IMR-90 (cell line): Measurements from ENCODE around the gene FANK1. TPM values are rescaled to one million over a fixed set of nuclear protein-coding genes. Genes with fewer than 3 reads are reported as not detected.

ENCODE experiments used
- ATAC-seq: fragments of 200-7000 bp; cut with Tn5 transposase; 2 replicates; pipeline ENCODE4 v1.9.1; 2020; ENCODE audit warnings: low read depth, mild to moderate bottlenecking, moderate library complexity
- BruUV-seq: library from RNA; stranded (reverse); fragments of 400-500 nt; replicated peaks from 2 replicates; lab custom pipeline; 2021; lab: Mats Ljungman, UMichigan
- CTCF ChIA-PET: fragments of 300-600 bp; formaldehyde crosslinking; extraction: SDS; loops from one replicate; lab custom pipeline; 2021; ENCODE audit warnings: antibody characterized with exemption; lab: Yijun Ruan, JAX
- POLR2A ChIA-PET: fragments of 300-600 bp; sonication (Branson Sonifier 250); formaldehyde crosslinking; loops from one replicate; lab custom pipeline; 2022; ENCODE audit warnings: antibody characterized with exemption; ENCODE audit not compliant: unreplicated experiment; lab: Charles Lee
- DNase-seq: peaks from one replicate; pipeline ENCODE4 v3.0.0; 2013
- H2AFZ ChIP-seq: replicated peaks from 2 replicates; pipeline ENCODE3; 2013; ENCODE audit warnings: low read length, mild to moderate bottlenecking; ENCODE audit not compliant: poor library complexity
- H2AK5ac ChIP-seq: 2 replicates; pipeline ENCODE4 v1.6.1; 2013; ENCODE audit warnings: low read depth, low read length, inconsistent platforms
- H2AK9ac ChIP-seq: replicated peaks from 2 replicates; pipeline ENCODE3; 2013; ENCODE audit warnings: mild to moderate bottlenecking, low read depth, low read length, moderate library complexity; ENCODE audit not compliant: poor library complexity
- H2BK120ac ChIP-seq: 2 replicates; pipeline ENCODE4 v1.6.1; 2013; ENCODE audit warnings: low read depth, low read length, inconsistent platforms
- H2BK15ac ChIP-seq: 3 replicates; pipeline ENCODE4 v1.6.1; 2013; ENCODE audit warnings: low read depth, low read length, inconsistent platforms
- H2BK20ac ChIP-seq: 2 replicates; pipeline ENCODE4 v1.6.1; 2013; ENCODE audit warnings: low read depth, mild to moderate bottlenecking, inconsistent platforms, low read length, moderate library complexity
- H2BK5ac ChIP-seq: 2 replicates; pipeline ENCODE4 v1.6.1; 2013; ENCODE audit warnings: mild to moderate bottlenecking, low read depth, low read length, inconsistent platforms; ENCODE audit not compliant: poor library complexity, severe bottlenecking
- H3K14ac ChIP-seq: replicated peaks from 2 replicates; pipeline ENCODE4 v1.6.1; 2013; ENCODE audit warnings: low read depth, low read length, inconsistent platforms
- H3K18ac ChIP-seq: 2 replicates; pipeline ENCODE4 v1.6.1; 2013; ENCODE audit warnings: low read depth, low read length, control low read depth
- H3K23ac ChIP-seq: 2 replicates; pipeline ENCODE4 v1.6.1; 2013; ENCODE audit warnings: low read depth, low read length, inconsistent platforms
- H3K27ac ChIP-seq: 2 replicates; pipeline ENCODE4 v1.5.1; 2013; ENCODE audit warnings: mild to moderate bottlenecking, control low read depth, low read length; ENCODE audit not compliant: insufficient read depth
- H3K27me3 ChIP-seq: 2 replicates; pipeline ENCODE4 v1.6.1; 2013; ENCODE audit warnings: low read length; ENCODE audit not compliant: control insufficient read depth, insufficient read depth
- H3K36me3 ChIP-seq: 2 replicates; pipeline ENCODE4 v1.6.1; 2013; ENCODE audit warnings: low read length, mixed read lengths; ENCODE audit not compliant: control insufficient read depth, insufficient read depth
- H3K4ac ChIP-seq: 2 replicates; pipeline ENCODE4 v1.6.1; 2013; ENCODE audit warnings: low read depth, low read length, inconsistent platforms
- H3K4me1 ChIP-seq: 2 replicates; pipeline ENCODE4 v1.6.1; 2013; ENCODE audit warnings: low read length, mixed read lengths; ENCODE audit not compliant: control insufficient read depth, insufficient read depth
- H3K4me2 ChIP-seq: 2 replicates; pipeline ENCODE4 v1.6.1; 2013; ENCODE audit warnings: low read depth, mild to moderate bottlenecking, control low read depth, low read length, moderate library complexity
- H3K4me3 ChIP-seq: 2 replicates; pipeline ENCODE4 v1.5.1; 2013; ENCODE audit warnings: low read depth, mild to moderate bottlenecking, control low read depth, low read length, moderate library complexity; ENCODE audit not compliant: insufficient read depth
- H3K56ac ChIP-seq: 2 replicates; pipeline ENCODE4 v1.6.1; 2013; ENCODE audit warnings: low read length, inconsistent platforms; ENCODE audit not compliant: insufficient read depth; ENCODE audit errors: extremely low read depth
- H3K79me1 ChIP-seq, 2 experiments: 2 replicates each; pipeline ENCODE4 v1.6.1; 2013; ENCODE audit warnings: low read length in 2 of 2, inconsistent platforms in 1 of 2, low read depth in 1 of 2
- H3K9ac ChIP-seq: 2 replicates; pipeline ENCODE4 v1.6.1; 2013; ENCODE audit warnings: low read depth, low read length, control low read depth
- H3K9me1 ChIP-seq: 2 replicates; pipeline ENCODE4 v1.6.1; 2013; ENCODE audit warnings: low read length, inconsistent platforms; ENCODE audit not compliant: insufficient read depth
- H3K9me3 ChIP-seq: 2 replicates; pipeline ENCODE4 v1.6.1; 2013; ENCODE audit warnings: low read length; ENCODE audit not compliant: control insufficient read depth, insufficient read depth
- H4K20me1 ChIP-seq: 2 replicates; pipeline ENCODE4 v1.6.1; 2013; ENCODE audit warnings: low read length, inconsistent platforms; ENCODE audit not compliant: insufficient read depth
- H4K5ac ChIP-seq: 2 replicates; pipeline ENCODE4 v1.6.1; 2013; ENCODE audit warnings: mild to moderate bottlenecking, low read depth, low read length, control low read depth
- H4K8ac ChIP-seq, 2 experiments: 2 replicates each; pipeline ENCODE4 v1.6.1; 2013; ENCODE audit warnings: low read depth in 2 of 2, low read length in 2 of 2, control low read depth in 1 of 2, inconsistent platforms in 1 of 2
- H4K91ac ChIP-seq: 2 replicates; pipeline ENCODE4 v1.6.1; 2013; ENCODE audit warnings: low read depth, low read length, inconsistent platforms; ENCODE audit not compliant: insufficient read depth
- BHLHE40 ChIP-seq: fragments of 150-350 bp; IDR thresholded peaks from 2 replicates; pipeline ENCODE4 v1.6.1; 2016; ENCODE audit warnings: mild to moderate bottlenecking, low read depth, low read length
- CEBPB ChIP-seq: IDR thresholded peaks from 2 replicates; pipeline ENCODE4 v1.6.1; 2012; ENCODE audit warnings: low read depth, low read length, improper control_type of control experiment
- CHD1 ChIP-seq: IDR thresholded peaks from 2 replicates; pipeline ENCODE4 v1.6.1; 2012; ENCODE audit warnings: low read depth, low read length, improper control_type of control experiment
- FOS ChIP-seq: fragments of 150-350 bp; IDR thresholded peaks from 2 replicates; pipeline ENCODE4 v1.6.1; 2016; ENCODE audit warnings: low read depth, low read length
- MAFK ChIP-seq: IDR thresholded peaks from 2 replicates; pipeline ENCODE4 v1.6.1; 2012; ENCODE audit warnings: low read depth, low read length, improper control_type of control experiment
- MXI1 ChIP-seq: IDR thresholded peaks from 2 replicates; pipeline ENCODE4 v1.6.1; 2012; ENCODE audit warnings: low read depth, mild to moderate bottlenecking, low read length, moderate library complexity, borderline replicate concordance
- POLR2A ChIP-seq: IDR thresholded peaks from 2 replicates; pipeline ENCODE4 v1.6.1; 2012; ENCODE audit warnings: mild to moderate bottlenecking, low read depth, low read length
- RAD21 ChIP-seq: IDR thresholded peaks from 2 replicates; pipeline ENCODE4 v1.6.1; 2012; ENCODE audit warnings: low read length, improper control_type of control experiment
- RCOR1 ChIP-seq: IDR thresholded peaks from 2 replicates; pipeline ENCODE4 v1.6.1; 2012; ENCODE audit warnings: mild to moderate bottlenecking, low read length, improper control_type of control experiment; ENCODE audit not compliant: insufficient replicate concordance
- RFX5 ChIP-seq: IDR thresholded peaks from 2 replicates; pipeline ENCODE4 v1.8.0; 2012; ENCODE audit warnings: low read depth, mild to moderate bottlenecking, low read length, moderate library complexity
- SMC3 ChIP-seq: fragments of 150-350 bp; IDR thresholded peaks from 2 replicates; pipeline ENCODE4 v1.6.1; 2016; ENCODE audit warnings: low read depth, mild to moderate bottlenecking, antibody characterized with exemption, low read length, moderate library complexity
- WGBS, 2 experiments: methylation state at CpG; one replicate each; pipeline versions ENCODE4 v1.1.5 to v1.1.7; 2013; ENCODE audit warnings: missing lambda C conversion rate in 2 of 2; ENCODE audit not compliant: insufficient read length in 1 of 2; ENCODE audit errors: extremely low coverage in 2 of 2; 5-methylcytosine and 5-hydroxymethylcytosine counted together
- dilution Hi-C: fragments of 300-500 bp; cut with HindIII; formaldehyde crosslinking; loops from one replicate; pipeline ENCODE4 v1.14.3; 2018; ENCODE audit warnings: low sequenced_read_pairs; ENCODE audit not compliant: unreplicated experiment
- in situ Hi-C: fragments of 300-500 bp; cut with MboI; formaldehyde crosslinking; loops from 3 replicates; pipeline ENCODE4 v1.14.3; 2019; ENCODE audit warnings: low sequenced_read_pairs, inconsistent platforms, mixed read lengths
- intact Hi-C: fragments of 100-400 bp; cut with micrococcal nuclease; formaldehyde crosslinking; loops from 2 replicates; pipeline ENCODE4 v1.10.0; 2022
- polyA plus RNA-seq, 3 experiments: library from polyadenylated mRNA; depleted of rRNA; stranded (reverse); fragments of >200 nt; gene quantifications; 2 replicates each; pipeline ENCODE4 v1.2.3, GENCODE V29; 2012; ENCODE audit warnings: low replicate concordance in 1 of 3
- total RNA-seq: library from RNA; depleted of rRNA; stranded (reverse); fragments of >200 nt; gene quantifications from 2 replicates; pipeline ENCODE4 v1.2.3, GENCODE V29; 2012
- TF ChIP-seq, protein P1 (sequence below): fragments of 150-350 bp; IDR thresholded peaks from 2 replicates; pipeline ENCODE4 v1.6.1; 2016; ENCODE audit warnings: low read depth, mild to moderate bottlenecking, low read length, moderate library complexity, borderline replicate concordance

The FANK1 gene
- total and polyA plus RNA-seq, 2 of the 4 experiments (the other 2 are of a cell fraction): 0.90 to 2.2 TPM

DNA sequence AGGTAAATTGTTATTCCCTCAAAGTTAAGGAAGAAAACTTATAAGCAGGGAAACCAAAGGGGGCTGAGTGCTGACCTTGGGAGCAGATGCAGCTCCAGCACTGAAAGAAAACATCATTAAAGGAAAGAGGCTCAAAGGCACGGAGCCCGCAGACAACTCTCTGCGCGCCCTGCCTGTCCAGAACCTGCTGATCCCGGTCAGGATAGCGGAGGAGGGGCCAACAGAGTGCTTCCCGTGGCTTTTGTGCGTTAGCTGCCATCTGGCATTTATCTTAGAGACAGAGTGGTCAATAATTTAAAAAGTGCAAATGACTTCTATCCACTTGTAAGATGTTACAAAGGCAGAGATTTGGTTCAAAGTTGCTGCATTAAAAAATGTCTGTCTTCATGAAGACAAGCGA is 162.1 kb downstream of the FANK1 start:
- Histone ChIP-seq H3K4me1 (peaks cover 24% of the 10 kb centered on the region), H3K9me1 (peaks cover 22% of the 10 kb centered on the region), H3K23ac (no peak overlapping the region), H3K9me3 (peaks cover 3% of the 10 kb centered on the region; the same call in 1 of the 2 replicates), H3K27ac (no peak overlapping the region), H3K36me3 (no peaks in the 10 kb centered on the region), H2BK120ac (no peak overlapping the region), H3K4ac (no peak overlapping the region), H2AFZ (no peak overlapping the region), H3K27me3 (peaks cover 19% of the 10 kb centered on the region), H3K14ac (no peak overlapping the region), H3K4me3 (no peak overlapping the region), H3K79me1 (no peaks in the 10 kb centered on the region), H3K56ac (no peak overlapping the region), H4K91ac (no peak overlapping the region), H2AK5ac (no peak overlapping the region), H2BK15ac (no peak overlapping the region), H4K5ac (no peak overlapping the region), H4K8ac (no peak overlapping the region), H3K4me2 (no peak overlapping the region), H2BK20ac (no peak overlapping the region), H2BK5ac (no peak overlapping the region), H3K18ac (no peak overlapping the region), H2AK9ac (no peak overlapping the region), H3K9ac (no peak overlapping the region), H4K20me1 (no peaks in the 10 kb centered on the region)
- no peak for DNase-seq
- ChIA-PET POLR2A (no interaction called here), CTCF (no interaction called here)
- 90% methylated on average over 4 of the region's 9 CpGs; no CpG with 5 or more reads in 1 of the 2 experiments for WGBS, 2 experiments
- BruUV-seq: no TSS peak
- ATAC-seq: no peak
- dilution Hi-C loops: no loop called here
- no peak for TF ChIP-seq CEBPB
- TF ChIP-seq RAD21: no peak
- TF ChIP-seq, protein P1, sequence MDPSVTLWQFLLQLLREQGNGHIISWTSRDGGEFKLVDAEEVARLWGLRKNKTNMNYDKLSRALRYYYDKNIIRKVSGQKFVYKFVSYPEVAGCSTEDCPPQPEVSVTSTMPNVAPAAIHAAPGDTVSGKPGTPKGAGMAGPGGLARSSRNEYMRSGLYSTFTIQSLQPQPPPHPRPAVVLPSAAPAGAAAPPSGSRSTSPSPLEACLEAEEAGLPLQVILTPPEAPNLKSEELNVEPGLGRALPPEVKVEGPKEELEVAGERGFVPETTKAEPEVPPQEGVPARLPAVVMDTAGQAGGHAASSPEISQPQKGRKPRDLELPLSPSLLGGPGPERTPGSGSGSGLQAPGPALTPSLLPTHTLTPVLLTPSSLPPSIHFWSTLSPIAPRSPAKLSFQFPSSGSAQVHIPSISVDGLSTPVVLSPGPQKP: no peak
- TF ChIP-seq MAFK: no peak
- no peak for TF ChIP-seq CHD1
- no peak for TF ChIP-seq MXI1
- no peak for TF ChIP-seq SMC3
- no peak for TF ChIP-seq FOS
- no peak for TF ChIP-seq RCOR1
- no peak for TF ChIP-seq RFX5
- TF ChIP-seq POLR2A: no peak
- TF ChIP-seq BHLHE40: no peak
- intact Hi-C loops: no loop called here
- in situ Hi-C loops: no loop called here
